Measurements from ENCODE around the gene PALD1. TPM values are rescaled to one million over a fixed set of nuclear protein-coding genes. Genes with fewer than 3 reads are reported as not detected.
A peak's percentile ranks its signal among the peaks of the same experiment; 100 is the strongest.

PALD1 gene
- total RNA-seq, 1 donor from 2014 or later, result 5.1 TPM

DNA sequence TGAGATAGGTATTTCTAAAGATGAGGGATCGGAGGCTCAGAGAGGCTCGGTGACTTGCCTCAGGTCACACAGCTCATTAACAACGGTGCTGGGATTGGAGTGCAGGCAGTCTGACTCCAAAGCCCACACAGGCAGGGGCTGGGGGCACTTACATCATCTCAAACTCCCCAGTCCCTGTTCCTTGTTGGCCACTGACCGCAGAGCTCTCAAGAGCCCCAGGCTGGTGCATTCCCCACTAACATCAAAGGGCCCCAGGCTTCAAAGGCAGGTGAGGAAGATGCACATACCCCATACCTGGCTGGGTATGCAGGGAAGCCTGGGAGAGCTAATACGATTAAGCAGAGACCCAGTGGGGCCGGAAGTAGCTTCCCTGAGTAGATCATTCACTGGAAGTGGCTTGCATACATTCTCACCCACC is 23.3 kb upstream of the PALD1 start:
- DNase-seq (ENCODE audit: missing footprints), result peak; percentile 60
- no peak for ATAC-seq
- intact Hi-C loops (cut with DNase I), result no loop called here

DNA sequence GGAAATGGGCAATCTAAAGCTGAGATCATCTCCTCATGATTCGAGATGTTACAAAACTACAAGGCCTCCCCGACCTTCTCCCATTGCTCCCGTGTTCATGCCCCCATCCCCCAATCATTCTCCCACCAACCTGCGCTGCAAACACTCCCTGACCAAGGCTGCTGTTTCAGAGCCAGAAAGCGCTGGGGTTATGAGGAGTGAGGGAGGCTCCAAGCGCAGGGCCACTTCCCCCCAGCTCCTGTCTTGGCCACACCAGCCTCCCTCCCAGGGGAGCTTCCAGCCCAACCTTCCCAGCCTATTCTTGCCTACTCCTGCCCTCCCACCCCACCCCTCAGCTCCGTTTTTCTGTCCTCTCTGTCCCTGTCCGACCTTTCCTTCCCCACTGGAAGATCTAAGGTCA is 22.4 kb upstream of the PALD1 start:
- DNase-seq (ENCODE audit: missing footprints), result no peak
- intact Hi-C loops (cut with DNase I), result no loop called here
- no peak for ATAC-seq

DNA sequence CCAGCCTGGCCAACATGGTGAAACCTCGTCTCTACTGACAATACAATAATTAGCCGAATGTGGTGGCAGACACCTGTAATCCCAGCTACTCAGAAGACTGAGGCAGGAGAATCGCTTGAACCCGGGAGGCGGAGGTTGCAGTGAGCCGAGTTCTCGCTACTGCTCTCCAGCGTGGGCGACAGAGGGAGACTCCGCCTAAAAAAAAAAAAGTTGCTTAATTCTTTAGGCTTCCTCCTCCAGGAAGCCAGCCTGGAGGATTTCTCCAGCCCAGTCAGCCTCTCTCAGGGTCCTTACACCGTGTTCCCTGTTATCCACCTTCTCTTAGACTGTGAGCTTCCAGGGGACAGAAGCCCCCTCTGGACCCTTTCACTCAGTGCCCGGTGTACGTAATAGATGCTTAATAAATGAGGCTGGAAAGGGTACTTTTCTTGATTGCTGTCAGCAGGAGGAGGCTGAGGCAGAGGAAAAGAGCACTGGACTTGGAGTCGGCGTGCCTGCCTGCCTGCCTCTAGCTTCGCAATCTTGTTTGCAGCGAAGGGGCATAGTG is 20.7 kb upstream of the PALD1 start:
- ATAC-seq (no peak), DNase-seq (ENCODE audit: missing footprints) (no peak)
- intact Hi-C loops (cut with DNase I), result loop anchor here (2.0 kb wide), 1 partner anchor 27 kb away; no protein-coding TSS in a partner anchor

DNA sequence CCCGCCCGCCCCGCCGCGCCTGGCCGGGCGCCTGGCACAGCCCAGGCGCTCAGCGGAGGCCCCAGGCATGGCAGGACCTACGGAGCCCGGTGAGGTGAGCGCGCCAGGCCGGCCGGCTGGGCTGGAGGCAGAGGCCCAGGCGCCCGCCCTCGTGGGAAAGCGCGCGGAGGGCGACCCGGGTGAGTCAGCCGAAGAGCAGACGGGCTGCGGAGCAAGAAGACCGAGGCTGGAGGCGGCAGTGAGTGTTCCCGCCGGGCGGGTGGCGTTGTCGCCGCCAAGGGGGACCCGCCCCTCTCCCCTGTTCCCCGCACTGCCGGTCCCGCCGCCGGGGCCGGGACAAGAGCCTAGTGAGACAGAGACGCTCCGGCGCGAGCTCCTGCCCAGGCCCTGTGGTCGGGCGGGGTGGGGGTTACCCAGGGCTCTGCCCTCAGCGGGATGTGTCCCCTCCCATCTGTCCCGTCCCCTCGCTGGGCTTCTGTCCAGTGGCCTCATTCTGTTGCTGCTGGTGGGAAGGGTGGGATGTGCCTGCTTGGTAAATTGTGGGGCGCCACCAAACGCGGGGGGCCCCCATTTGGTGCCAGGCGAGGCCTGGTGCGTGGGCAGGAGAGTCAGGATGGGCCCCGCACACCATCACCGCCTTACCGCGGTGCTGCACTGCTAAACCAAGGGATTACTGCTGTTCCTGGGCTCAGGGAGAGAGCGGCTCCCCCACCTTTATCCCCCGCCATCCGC is 20.1 kb upstream of the PALD1 start:
- intact Hi-C loops (cut with DNase I), result loop anchor here (2.0 kb wide), 1 partner anchor 28 kb away; no protein-coding TSS in a partner anchor
- ATAC-seq (peak; percentile 68), DNase-seq (ENCODE audit: missing footprints) (peak; percentile 88)

DNA sequence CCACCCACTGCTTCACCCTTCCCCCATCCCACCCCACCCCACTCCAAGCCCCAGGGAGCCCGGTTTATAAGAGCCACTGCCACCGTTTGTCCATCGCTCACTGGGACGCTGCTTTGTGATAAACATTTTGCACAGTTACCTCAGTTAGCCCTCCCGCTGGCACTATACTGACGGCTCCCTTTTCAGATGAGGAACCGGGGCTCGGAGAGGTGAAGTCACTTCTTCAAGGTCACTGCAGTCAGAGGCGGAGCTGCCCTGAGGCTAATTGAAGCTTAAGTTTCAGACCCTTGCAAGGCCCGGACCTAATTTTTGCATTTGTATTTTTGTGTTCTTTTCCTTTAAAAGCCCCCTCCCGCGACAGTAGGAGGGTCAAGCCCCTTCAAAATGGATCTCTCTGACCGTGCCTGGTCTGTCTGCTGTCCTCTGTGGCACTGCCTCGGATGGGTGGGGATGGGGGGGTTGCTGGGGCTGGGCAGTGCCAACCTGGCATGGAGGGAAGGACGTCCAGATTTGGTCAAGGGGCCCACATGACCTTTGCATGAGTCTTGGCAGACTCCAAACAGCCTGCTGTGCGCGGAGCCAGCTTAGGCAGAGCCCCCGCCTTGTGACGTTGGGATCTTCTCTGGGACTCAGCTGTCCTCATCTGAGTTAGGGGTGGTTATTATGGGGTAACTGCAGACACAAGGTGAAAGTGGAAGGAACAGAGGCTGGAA is 19.4 kb upstream of the PALD1 start:
- DNase-seq (ENCODE audit: missing footprints) (peak; percentile 50), ATAC-seq (peak; percentile 18)
- intact Hi-C loops (cut with DNase I), result loop anchor here (2.0 kb wide), 1 partner anchor 28 kb away; no protein-coding TSS in a partner anchor

DNA sequence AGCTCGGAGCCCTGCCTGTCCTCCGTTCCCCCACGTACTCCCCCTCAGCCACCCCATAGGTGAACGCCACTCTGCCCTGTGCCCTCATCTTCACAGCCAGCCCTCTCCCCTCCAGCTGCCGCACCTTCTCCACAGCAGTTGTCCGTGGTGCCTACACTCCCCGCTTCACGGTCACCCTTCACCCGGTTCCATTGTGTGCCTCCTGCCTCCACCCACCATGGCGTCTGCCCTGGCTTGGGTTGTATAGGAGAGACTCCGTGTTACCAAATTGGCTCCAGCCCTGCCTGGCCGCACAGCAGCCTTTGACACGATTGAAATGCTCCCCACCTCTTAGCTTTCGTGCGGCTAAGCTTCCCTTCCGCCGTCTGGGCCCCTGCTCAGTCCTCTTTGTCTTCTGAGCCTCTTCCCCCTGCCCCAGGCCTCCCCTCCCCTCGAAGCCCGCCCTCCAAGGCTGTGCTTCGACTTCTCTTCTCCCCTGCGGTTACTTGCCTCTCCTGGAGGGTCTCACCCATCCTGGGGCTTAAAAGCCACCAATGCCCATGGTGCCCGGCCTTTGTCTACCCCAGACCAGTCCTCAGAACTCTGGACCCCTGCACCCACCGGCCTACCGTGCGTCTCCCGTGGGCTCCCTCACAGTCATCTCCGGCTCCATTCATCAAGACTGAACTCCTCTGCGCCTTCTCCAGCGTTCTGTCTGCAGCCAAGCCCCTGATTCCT is 18.6 kb upstream of the PALD1 start:
- intact Hi-C loops (cut with DNase I), result loop anchor here (2.0 to 10.0 kb wide), 3 partner anchors 29 to 425 kb away; partner anchors contain the start of gene PCBD1
- ATAC-seq (no peak), DNase-seq (ENCODE audit: missing footprints) (peak; percentile 62)

DNA sequence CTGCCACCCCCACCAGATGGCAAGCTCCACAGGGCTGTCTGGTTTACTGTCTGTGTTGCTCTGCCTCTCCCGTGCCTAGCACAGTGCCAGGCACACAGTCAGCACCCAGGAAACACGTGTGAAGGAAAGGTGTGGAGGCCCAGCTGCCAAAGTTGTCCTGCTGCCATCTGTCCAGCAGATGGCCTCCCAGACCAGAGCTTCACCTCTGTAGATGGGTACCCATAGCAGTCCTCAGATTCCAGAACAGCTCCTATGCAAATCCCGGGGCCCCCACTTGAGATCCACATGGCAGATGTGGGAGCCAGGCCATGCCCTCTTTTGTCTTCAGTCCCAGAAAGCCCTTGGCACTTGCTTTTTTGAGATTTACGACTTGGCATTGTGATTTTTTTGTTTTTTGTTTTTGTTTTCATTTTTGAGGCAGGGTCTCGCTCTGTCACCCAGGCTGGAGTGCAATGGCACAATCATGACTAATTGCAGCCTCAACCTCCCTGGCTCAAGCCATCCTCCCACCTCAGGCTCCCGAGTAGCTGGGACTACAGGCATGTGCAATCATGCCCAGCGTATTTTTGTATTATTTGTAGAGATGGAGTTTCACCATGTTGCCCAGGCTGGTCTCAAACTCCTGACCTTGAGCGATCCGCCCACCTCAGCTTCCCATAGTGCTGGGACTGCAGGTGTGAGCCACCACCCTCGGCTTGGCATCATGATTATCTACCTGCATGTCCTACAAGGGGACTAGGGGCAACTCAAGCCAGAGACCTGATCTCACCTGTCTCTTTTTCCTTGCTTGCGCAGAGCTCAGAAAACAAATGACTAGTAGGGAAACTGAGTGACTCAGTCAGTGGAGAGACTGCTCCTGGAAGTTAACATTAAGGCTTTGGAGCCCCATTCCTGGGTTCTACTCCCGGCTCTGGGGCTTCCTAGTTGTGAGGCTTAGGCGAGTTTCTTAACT is 16.9 kb upstream of the PALD1 start:
- ATAC-seq, result peak; percentile 55
- intact Hi-C loops (cut with DNase I), result loop anchor here (1.0 to 10.0 kb wide), 5 partner anchors 15 to 423 kb away; partner anchors contain the start of gene PCBD1
- peak; percentile 73 for DNase-seq (ENCODE audit: missing footprints)

DNA sequence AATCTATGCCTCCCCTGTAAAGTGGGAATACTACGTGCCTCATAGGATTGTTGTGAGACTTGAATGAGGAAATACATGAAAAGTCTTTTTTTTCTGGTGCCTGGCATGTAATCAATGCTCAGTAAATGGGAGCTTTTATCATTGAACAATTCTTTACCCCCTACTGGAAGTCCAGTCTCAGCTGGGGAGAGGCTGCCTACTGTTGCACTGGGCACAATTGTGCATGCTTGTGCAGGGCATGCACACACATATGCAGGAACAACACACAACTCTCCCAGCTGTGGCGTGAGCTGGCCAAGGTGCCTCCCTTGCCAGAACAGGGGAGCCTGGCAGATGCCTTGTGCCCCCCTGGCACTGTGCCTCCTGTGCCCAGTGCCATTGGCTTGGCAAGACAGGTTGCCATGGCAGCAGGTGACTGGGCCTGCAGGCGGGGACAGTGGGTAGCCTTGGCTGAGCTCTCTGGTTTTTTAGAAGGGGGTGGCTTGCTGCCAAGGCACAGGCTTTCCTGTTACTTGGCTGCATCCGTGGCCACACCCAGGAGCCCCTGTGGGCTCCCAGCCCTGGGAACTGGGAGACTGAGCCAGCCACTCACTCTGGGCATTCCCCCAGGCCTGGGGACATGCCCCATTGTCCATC is 16.1 kb upstream of the PALD1 start:
- DNase-seq (ENCODE audit: missing footprints) (peak; percentile 87), ATAC-seq (peak; percentile 68)
- intact Hi-C loops (cut with DNase I), result loop anchor here (2.0 to 10.0 kb wide), 4 partner anchors 14 to 422 kb away; partner anchors contain the start of gene PCBD1

DNA sequence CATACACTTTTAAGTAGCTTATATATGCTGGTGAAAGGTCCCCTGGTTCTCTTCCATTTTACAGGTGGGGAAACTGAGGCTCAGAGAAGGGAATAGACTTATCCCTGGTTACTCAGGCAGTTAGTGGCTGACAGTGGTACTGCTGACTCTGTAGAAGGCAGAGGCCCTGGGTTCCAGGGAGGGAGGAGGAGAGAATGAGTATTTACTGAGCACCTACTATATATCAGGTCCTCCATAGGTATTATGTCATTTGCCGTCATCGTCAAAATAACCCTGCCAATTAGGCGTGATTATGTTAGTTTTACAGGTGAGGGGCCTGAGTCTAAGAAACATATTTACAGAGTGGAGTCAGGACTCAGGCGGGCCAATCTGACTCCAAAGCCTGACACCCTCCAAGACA is 13.3 kb upstream of the PALD1 start:
- ATAC-seq (no peak), DNase-seq (ENCODE audit: missing footprints) (no peak)
- intact Hi-C loops (cut with DNase I), result loop anchor here (10.0 kb wide), 1 partner anchor 420 kb away; the partner anchor contains the start of gene PCBD1

DNA sequence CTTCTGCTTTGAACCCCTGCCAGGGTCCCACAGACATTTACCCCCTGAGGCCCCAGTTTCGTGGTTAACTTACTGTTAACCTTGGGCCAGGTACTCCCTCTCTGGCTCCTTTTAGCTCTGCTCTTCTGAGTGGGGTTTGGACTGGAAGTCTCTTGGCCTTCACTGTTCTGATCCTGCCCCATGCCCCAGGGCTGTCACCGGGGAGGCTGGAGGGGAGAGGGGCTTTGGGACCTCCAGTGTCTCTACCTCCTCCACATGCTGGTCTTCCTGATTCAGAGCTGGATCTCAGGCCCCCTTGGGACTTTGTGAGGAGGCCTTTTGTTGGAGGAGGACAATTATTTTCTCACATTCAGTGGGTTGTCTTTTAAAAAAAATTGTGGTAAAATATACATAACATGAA is 12.7 kb upstream of the PALD1 start:
- peak; percentile 51 for DNase-seq (ENCODE audit: missing footprints)
- intact Hi-C loops (cut with DNase I), result loop anchor here (10.0 kb wide), 1 partner anchor 419 kb away; the partner anchor contains the start of gene PCBD1
- no peak for ATAC-seq

DNA sequence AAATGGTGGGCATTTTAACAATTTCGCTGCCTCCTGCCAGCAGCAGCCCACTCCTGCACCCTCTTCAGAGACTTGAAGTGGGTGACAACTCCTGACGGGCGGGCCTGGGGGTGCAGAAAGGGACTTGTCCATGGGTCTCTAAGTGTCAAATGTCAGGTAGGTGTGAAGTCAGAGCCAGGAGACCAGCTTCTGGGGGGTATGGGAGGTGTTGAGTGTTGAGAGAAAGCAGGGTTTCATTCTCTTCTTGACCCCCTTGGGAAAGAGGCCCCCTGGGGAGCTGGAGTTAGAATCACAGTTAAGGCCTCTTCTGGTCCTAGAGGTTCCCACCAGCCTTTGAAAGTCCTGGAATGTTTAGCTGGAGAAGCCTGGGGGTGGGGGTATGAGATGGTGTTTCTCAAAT is 11.6 kb upstream of the PALD1 start:
- intact Hi-C loops (cut with DNase I), result loop anchor here (10.0 kb wide), 1 partner anchor 418 kb away; the partner anchor contains the start of gene PCBD1
- ATAC-seq (no peak), DNase-seq (ENCODE audit: missing footprints) (peak; percentile 23)

DNA sequence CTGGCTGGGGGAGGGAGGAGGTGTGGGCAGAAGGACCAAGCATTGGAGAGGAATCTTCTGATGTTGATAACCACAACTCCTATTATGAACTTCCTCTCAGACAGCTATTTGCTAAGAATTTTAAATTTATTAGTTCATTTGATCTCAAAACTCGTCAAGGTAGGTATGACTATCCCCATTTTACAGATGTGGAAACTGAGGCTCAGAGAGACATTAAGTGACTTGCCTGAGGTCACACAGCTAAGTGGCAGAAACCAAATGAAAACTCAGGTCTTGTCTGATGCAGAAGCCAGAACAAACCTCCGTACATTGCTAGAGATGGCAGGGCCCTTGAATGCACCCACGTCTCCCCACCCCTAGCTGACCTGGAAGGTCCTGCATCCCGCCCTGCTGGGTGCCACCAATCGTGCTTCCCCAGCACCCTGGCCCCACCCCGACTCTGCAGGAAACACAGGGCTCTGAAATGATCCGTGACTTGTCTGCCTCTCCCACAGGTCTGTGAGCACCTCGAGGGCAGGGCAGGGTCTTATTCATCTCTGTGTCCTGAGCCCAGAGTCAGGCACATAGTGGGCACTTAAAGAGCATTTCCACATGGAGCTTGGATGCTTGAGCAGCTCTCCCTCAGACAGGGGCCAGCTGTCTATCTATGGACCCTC is 5.6 kb upstream of the PALD1 start:
- peak; percentile 33 for DNase-seq (ENCODE audit: missing footprints)
- intact Hi-C loops (cut with DNase I), result no loop called here

DNA sequence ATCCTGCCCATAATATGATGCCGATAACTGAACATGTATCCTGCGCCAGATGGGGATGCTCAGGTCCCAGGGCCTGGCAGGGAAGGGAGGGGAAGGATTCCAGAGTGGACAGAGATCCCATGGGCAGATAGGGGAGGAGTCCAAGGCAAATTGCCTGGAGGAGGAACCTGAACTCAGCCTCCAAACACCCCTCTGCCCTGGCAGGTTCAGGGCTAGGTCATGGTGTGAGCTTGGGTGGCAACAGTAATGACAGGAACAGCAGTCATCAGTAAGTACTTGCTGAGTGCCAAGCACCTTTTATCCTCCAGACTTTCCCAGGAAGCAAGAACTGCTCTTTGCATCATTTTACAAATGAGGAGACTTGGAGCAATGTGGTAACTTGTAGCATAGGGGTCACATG is 3.8 kb upstream of the PALD1 start:
- ATAC-seq (no peak), DNase-seq (ENCODE audit: missing footprints) (no peak)
- intact Hi-C loops (cut with DNase I), result no loop called here

More for the DNA sequence above, 5.6 kb upstream of the PALD1 start:
- ATAC-seq, result no peak

DNA sequence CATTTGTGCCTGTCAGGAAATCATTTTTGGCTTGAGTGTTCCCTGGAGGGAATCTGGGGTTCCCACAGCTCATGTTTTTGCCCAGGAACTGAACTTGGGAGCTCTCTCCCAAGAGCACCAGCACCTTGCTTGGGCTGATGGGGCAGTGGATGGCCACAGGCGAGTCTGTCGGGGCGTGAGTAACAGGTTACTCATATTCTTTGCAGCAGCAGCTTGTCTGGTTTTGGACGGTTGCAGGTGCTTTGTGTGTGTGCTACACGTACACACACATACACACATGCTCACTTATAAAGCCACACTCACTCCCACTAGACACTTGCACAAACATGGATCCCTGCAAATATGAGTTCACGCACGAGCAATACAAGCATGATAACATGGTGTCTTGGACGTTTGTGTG is 2.9 kb upstream of the PALD1 start:
- DNase-seq (ENCODE audit: missing footprints) (no peak), ATAC-seq (no peak)
- intact Hi-C loops (cut with DNase I), result loop anchor here (2.0 kb wide), 1 partner anchor 13 kb away; no protein-coding TSS in a partner anchor

DNA sequence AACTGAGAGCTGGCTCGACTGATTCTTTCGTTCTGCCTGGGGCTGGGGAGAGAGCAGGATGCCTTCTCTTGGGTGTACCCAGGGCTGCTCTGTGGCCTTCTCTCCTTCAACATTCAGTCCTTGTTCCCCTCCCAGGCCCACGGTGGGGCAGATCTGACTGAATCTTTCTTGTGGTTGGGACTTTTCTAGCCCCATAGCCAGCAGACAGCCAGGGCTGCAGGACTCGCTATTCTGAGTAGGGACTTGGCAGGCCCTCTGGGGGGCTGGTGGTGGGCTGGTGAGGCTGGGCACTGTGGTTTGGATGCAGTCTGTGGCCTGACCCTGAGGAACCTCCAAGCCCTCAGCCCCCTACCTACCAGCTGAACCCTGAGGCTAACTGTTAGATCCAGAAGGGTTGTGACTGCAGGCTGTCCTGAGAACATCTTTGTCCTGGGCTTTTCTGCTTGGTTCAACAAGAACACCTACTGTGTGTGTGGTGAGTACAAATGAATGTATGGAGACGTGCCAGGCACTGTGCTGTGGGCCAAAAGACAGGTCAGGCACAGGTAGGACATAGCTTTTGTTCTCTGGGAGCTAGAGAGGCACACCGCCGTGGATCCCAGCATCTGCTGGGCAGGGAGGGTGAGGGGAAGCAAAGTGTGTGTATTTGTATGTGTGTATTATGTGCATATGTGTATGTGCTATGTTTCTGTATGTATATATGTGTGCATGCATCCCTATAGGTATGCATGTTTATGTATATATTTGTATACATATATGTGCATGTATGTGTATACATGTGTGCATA is 2.1 kb upstream of the PALD1 start:
- DNase-seq (ENCODE audit: missing footprints) (peak; percentile 40), ATAC-seq (no peak)
- intact Hi-C loops (cut with DNase I), result loop anchor here (2.0 kb wide), 1 partner anchor 14 kb away; no protein-coding TSS in a partner anchor

DNA sequence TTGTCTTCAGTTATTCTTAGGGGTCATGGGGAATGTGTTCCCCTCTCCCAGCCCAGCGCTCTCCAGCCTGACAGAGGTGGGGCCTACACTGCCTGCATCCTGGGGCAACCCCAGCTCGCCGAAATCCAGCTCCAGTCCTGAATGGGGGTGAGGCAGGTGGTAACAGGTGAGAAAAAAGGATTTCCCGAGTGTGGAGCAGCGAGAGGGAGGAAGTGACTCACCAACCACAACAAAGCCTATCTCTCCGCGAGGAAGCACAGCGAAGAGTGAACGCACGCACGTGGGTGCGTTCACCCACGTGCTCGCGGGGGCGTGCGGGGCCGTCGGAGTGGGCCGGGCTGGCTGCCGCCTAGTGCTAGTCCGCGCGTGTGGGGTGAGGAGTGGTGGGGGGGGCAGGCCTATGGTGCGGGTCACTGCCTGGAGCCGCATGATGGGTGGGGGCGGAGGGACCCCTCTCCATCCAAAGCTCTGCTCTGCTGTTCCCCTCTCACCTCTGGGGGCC is 855 bp upstream of the PALD1 start:
- no peak for ATAC-seq
- DNase-seq (ENCODE audit: missing footprints), result peak; percentile 49
- intact Hi-C loops (cut with DNase I), result loop anchor here (2.0 kb wide), 1 partner anchor 15 kb away; no protein-coding TSS in a partner anchor
